Fibroblast of lung (primary cell): ENCODE measurements around the gene CST11.

ENCODE experiments used
- EZH2 ChIP-seq: IDR thresholded peaks from 2 replicates; pipeline ENCODE4 v1.5.1; 2012; ENCODE audit warnings: low read length, control low read depth, mild to moderate bottlenecking; ENCODE audit errors: missing control alignments
- TF ChIP-seq, protein P1 (sequence below), 2 donors: IDR thresholded peaks in 1 of 2; conservative IDR thresholded peaks in 1 of 2; 1 replicate in 1 of 2; 2 replicates in 1 of 2; pipeline ENCODE4 v1.5.1; 2011 to 2012; ENCODE audit warnings: low read length in 2 of 2, control low read depth in 1 of 2, inconsistent platforms in 1 of 2, low read depth in 1 of 2, mild to moderate bottlenecking in 1 of 2

DNA sequence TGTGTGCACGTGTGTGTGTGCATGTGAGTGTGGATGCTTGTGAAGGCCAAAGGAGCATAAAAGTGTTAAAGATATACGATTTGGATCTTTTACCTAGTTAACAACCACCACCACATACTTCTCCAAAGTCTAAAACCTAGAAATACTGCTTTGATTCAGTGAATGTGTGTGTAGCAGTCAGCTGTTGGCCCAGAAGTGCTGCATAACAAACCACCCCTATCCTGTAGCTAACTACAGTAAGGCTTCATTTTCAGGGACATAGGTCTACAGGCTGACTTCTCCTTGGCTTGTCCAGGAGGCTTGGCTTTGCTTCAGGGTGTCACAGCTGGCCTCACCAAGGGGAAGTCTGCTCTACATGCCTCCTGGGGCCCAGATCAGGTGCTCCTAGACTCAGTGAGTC lies 35.8 kb upstream of the CST11 start:
- TF ChIP-seq EZH2, result no peak
- TF ChIP-seq, protein P1, sequence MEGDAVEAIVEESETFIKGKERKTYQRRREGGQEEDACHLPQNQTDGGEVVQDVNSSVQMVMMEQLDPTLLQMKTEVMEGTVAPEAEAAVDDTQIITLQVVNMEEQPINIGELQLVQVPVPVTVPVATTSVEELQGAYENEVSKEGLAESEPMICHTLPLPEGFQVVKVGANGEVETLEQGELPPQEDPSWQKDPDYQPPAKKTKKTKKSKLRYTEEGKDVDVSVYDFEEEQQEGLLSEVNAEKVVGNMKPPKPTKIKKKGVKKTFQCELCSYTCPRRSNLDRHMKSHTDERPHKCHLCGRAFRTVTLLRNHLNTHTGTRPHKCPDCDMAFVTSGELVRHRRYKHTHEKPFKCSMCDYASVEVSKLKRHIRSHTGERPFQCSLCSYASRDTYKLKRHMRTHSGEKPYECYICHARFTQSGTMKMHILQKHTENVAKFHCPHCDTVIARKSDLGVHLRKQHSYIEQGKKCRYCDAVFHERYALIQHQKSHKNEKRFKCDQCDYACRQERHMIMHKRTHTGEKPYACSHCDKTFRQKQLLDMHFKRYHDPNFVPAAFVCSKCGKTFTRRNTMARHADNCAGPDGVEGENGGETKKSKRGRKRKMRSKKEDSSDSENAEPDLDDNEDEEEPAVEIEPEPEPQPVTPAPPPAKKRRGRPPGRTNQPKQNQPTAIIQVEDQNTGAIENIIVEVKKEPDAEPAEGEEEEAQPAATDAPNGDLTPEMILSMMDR (conservative IDR thresholded peaks at IDR 0.05 in 1 of 2, IDR thresholded peaks at IDR 0.05 in 1 of 2; ENCODE audit: low read depth in 1 of 2, low read length in 2 of 2), result no peak
